ENCODE results near the gene CLMN.

CLMN gene

GRCh38 chr14:95321693-95322455 lies 2.2 kb upstream of the CLMN start:
- no peak for DNase-seq (ENCODE audit: low read depth in 2 of 2)

DNA sequence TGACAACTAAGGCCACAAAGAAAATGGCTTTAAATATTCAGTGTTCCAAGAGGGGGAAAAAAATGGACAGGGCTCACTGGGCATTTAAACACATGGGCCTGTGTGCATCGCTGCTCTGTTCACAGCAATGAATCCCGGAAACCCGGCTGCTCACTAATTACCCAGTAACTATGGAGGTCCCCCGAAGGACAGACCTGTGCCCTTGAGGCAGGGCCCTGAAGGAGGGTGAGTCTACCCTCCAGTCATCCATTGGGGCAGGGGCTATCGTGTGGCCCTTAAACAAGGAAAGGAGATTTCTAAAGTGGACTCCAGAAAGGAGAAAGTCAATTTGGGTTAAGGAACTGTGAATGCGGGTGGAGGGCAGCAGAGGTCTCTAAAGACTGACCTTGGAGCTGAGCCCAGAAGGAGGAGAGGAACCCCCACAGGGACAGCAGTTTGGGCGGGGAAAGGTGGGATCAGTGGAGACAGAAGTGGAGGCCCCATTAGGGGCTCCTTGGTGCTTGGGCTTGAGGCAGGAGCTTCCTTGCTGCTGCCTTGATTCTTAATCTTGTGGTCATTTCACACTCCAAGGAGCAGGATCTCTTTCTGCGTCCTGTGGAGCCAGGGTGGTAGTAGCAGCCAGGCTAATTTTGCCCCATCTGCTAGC lies 1.4 kb upstream of the CLMN start:
- no peak for DNase-seq (ENCODE audit: low read depth in 2 of 2)

DNA sequence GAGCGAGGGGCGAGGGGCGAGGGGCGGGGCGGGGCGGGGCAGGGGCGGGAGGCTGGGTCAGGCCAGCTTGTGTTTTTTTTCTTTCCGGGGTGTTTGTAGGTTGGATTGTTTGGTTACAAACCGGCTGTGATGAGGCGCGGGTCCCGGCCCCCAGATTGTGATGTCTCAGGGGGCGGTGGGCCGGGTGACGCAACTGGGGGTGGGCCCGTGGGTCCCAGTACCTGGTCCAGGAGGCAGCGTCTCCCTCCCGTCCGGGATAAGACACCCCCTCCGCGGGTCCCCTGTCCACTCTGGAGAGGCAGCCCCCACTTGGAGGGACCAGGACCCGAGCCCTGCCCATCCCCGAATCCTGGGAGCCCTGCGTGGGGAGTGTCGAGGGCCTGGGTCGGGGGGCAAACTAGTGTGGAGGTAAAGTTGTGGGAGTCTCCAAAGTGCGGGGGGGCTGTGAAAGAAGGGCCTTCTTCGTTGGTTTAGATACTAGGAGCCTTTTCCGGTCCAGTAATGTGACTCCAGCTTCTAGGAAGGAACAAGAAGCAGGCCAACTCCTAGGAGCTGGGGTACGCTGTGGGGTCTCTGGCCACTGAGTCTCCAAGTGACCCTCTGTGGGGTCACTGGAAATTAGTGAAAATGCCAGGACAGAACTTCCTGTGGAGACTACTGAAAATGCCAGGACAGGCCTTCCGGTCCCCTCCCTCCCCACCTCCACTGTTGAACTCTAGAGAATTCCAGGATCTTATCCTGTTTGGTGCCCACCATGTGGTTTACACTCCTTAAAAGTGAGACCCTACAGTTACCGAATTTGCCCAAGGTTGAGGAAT lies 579 bp upstream of the CLMN start:
- DNase-seq (ENCODE audit: low read depth in 2 of 2) = no peak

GRCh38 chr14:95318399-95319311 lies 1.1 kb downstream of the CLMN start:
- no peak for DNase-seq (ENCODE audit: low read depth in 2 of 2)

DNA sequence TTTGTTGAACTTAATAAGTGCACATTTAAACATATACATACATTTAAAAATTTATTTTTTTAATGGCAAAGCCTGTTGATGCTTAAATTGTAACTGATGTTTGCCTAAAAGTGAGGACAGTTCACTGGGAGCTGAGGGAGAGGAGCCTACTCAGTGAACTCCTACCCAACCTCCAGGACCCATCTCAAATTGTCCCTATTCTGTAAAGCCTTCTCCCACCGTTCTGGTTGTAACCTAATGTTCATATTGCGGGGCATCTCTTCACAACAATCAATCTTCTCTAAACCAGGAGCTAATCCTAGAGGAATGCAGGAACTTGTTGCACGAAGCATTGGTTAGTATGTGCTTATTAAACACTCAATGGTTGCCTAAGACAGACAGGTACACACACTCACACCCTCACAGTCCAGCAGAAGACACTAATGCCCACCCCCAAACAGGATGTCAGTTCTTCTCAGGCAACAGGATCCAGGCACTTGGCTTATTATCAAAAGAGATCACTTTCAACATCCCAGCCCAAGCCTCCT lies 1.8 kb downstream of the CLMN start:
- no peak for DNase-seq (ENCODE audit: low read depth in 2 of 2)

GRCh38 chr14:95316821-95317220 lies 2.9 kb downstream of the CLMN start:
- DNase-seq (ENCODE audit: low read depth in 2 of 2) = no peak

DNA sequence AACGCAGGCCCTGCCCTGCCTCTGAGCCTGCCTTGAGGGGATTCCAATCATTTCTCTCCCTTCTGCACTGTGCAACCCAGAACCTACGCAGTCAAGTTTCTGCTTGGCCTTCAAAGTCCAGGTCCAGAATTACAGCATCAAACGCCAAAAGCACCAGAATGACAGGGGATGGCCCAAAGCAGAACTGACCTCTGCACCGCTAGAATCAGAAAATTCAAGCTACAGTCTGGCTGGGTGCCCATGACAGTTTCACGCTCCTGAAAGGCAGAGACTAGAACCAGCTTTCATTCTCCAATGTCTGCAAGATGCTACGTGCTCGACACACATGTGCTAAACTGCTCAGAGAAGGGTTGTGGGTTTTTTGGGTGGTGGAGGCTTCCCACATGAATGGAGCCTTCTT lies 4.1 kb downstream of the CLMN start:
- no peak for DNase-seq (ENCODE audit: low read depth in 2 of 2)

DNA sequence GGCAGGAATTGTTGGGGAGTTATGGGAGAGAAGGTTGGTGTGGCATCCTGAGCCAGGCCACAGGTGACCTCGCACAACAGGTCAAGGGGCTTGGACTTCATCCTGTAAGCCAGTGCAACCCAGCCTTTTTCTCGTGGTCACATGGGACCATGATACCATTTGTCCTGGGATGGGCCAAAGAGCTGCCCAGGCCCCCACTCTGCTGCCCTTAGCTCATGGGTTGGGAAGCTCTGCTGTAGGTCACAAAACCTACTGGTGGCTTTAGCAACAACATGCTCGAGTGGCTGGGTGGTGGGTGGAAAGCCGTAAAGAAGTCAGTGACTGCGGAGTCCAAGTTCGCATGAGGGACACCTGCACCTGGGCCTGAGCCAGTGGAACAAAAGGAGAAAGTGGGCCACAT lies 4.6 kb downstream of the CLMN start:
- DNase-seq (ENCODE audit: low read depth in 2 of 2) = no peak

DNA sequence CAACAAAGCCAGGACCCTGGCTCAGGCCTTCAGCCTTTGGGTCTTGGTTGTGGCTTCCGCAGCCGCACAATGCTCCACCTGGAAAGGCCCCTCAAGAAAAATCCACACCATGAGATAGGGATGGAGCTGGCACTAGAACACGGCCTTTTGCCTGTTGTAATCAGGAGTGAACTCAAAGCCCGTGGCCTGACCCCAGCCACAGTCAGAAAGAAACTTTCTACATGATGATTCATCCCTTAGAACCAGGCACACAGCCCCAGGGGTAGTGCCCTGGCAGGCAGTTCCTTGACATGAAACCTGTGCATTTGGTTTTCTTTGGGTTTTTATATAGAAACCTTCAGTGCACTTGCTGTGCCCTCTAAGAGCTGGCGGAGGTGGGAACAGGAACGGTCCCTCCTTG lies 5.1 kb downstream of the CLMN start:
- DNase-seq (ENCODE audit: low read depth in 2 of 2) = no peak

DNA sequence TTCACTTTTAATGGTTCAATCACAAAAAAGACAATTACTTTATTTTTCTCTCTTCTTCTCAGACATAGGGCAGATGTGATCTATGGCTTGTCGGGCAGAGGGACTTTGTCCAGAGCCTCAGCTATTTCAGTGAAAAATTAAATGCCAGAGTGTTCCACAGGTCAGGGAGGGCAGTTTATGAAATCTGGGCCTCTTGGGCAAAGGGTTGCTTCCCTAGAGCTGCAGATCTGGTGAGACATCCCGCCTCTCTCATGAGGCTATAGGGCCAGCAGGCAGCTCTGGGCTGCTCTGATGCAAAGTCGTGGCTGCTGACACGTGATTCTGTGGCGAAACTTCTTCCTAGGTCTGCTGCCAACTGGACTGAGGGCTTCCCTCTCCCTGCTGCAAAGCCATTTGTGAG lies 6.0 kb downstream of the CLMN start:
- no peak for DNase-seq (ENCODE audit: low read depth in 2 of 2)

GRCh38 chr14:95313190-95313589 lies 6.5 kb downstream of the CLMN start:
- no peak for DNase-seq (ENCODE audit: low read depth in 2 of 2)

- no peak for DNase-seq (ENCODE audit: low read depth in 2 of 2)
Measured at GRCh38 chr14:95312311-95312710, 7.4 kb downstream of the CLMN start.

DNA sequence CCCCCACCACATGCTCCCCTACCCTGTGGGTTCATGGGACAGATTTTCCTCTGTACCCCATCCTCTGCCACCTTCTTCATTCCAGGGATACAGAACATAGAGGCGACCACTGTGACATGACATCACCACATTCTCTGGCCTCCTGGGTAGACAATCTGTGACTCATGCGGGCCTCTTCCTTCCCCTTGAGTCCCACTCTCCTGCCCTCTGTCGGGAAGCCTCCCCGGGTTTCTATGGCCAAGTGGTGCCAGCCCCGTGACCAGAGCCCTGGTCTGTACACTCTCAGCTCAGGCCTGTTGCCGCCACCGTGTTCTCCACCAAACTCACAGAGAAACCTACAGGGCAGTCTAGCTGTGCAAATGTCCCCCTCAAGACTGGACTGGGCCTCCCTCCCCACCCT lies 8.0 kb downstream of the CLMN start:
- no peak for DNase-seq (ENCODE audit: low read depth in 2 of 2)

GRCh38 chr14:95310635-95311380 lies 8.9 kb downstream of the CLMN start:
- no peak for DNase-seq (ENCODE audit: low read depth in 2 of 2)

GRCh38 chr14:95309261-95310051 lies 10.3 kb downstream of the CLMN start:
- no peak for DNase-seq (ENCODE audit: low read depth in 2 of 2)

DNA sequence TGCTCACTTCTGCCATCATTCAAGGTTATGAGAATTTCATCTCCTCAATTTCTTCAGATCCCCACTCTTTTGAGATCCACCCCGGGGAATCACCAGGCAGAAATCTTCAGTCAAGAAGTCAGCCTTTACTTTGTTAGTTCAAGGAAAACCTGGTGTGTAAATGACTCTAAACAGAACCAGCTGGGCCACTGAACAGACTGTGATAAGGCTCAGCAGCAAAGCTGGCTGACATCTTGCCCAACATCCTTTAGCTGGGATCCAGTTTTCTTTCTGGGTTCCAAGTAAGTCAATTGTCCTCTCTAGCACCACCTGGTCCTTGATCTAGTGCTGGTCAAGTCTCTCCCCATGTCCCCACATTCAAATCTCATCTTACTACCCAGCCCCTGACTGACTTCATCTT lies 11.6 kb downstream of the CLMN start:
- no peak for DNase-seq (ENCODE audit: low read depth in 2 of 2)

- no peak for DNase-seq (ENCODE audit: low read depth in 2 of 2)
Measured at GRCh38 chr14:95307402-95308041, 12.2 kb downstream of the CLMN start.

GRCh38 chr14:95305940-95306339 lies 13.8 kb downstream of the CLMN start:
- DNase-seq (ENCODE audit: low read depth in 2 of 2) = no peak

- DNase-seq (ENCODE audit: low read depth in 2 of 2) = no peak
Measured at GRCh38 chr14:95305145-95305544, 14.6 kb downstream of the CLMN start.
